ENCODE data around the gene SMARCAL1. TPM values are rescaled to one million over a fixed set of nuclear protein-coding genes. Genes with fewer than 3 reads are reported as not detected.

SMARCAL1 gene
- total and polyA plus RNA-seq, 2 of the 4 experiments (the other 2 are of a cell fraction): 13.6 to 21.0 TPM

GRCh38 chr2:216520112-216520511 is 107.8 kb downstream of the SMARCAL1 start:
- peak; percentile 78 for TF ChIP-seq MAFK (IDR thresholded peaks at IDR 0.05; ENCODE audit: low read depth, low read length)
- TF ChIP-seq USF2 (IDR thresholded peaks at IDR 0.05; ENCODE audit: low read depth, low read length): no peak
- peak; percentile 20; the same call in 1 of the 2 replicates for TF ChIP-seq FOS (IDR thresholded peaks at IDR 0.05; ENCODE audit: low read depth, low read length)
- TF ChIP-seq RAD21 (IDR thresholded peaks at IDR 0.05; ENCODE audit: low read length): peak; percentile 8; the same call in 1 of the 2 replicates
- no peak overlapping the region for H3K9ac ChIP-seq (ENCODE audit: low read depth, low read length)
- no peak overlapping the region for H4K91ac ChIP-seq (ENCODE audit: insufficient read depth, low read depth, low read length)
- DNase-seq: peak; percentile 73
- CTCF ChIA-PET: interaction anchor here (0.8 to 6.0 kb wide), 3 partner anchors 77 to 146 kb away, joined by 4 to 88 read pairs (median 4); no protein-coding TSS in a partner anchor
- peak overlapping the region; percentile 88 for H2AK9ac ChIP-seq (replicated peaks; ENCODE audit: low read depth, low read length, poor library complexity)
- WGBS, 2 experiments (ENCODE audit: extremely low coverage in 2 of 2, insufficient read length in 1 of 2): 64% methylated on average over 2 of the region's 4 CpGs; no CpG with 5 or more reads in 1 of the 2 experiments
- peak overlapping the region in 1 of 2 experiments; percentile 17; a peak in 1 of 4 replicates for H4K8ac ChIP-seq (ENCODE audit: low read depth in 2 of 2, low read length in 2 of 2)
- peak overlapping the region; percentile 9 for H2AFZ ChIP-seq (replicated peaks; ENCODE audit: low read length, poor library complexity)
- peak overlapping the region; percentile 49; the same call in 1 of the 2 replicates for H2AK5ac ChIP-seq (ENCODE audit: low read depth, low read length)
- BruUV-seq (replicated peaks): no TSS peak
- H3K27ac ChIP-seq (ENCODE audit: insufficient read depth, low read length): no peak overlapping the region
- H2BK15ac ChIP-seq (ENCODE audit: low read depth, low read length): peak overlapping the region; percentile 36; the same call in 1 of the 3 replicates
- ATAC-seq (ENCODE audit: low read depth): no peak
- no peaks in the 10 kb centered on the region for H3K27me3 ChIP-seq (ENCODE audit: control insufficient read depth, insufficient read depth, low read length)
- no peak overlapping the region for H2BK5ac ChIP-seq (ENCODE audit: low read depth, low read length, poor library complexity, severe bottlenecking)
- peak overlapping the region; percentile 61 for H3K4ac ChIP-seq (ENCODE audit: low read depth, low read length)
- no peaks in the 10 kb centered on the region for H3K9me3 ChIP-seq (ENCODE audit: control insufficient read depth, insufficient read depth, low read length)
- peak overlapping the region; percentile 43 for H3K18ac ChIP-seq (ENCODE audit: low read depth, low read length)
- no peak overlapping the region for H3K56ac ChIP-seq (ENCODE audit: extremely low read depth, insufficient read depth, low read length)
- H3K23ac ChIP-seq (ENCODE audit: low read depth, low read length): no peak overlapping the region
- in situ Hi-C loops (cut with MboI; ENCODE audit: low sequenced_read_pairs): loop anchor here (25.0 kb wide), 1 partner anchor 992 kb away; no protein-coding TSS in a partner anchor
- POLR2A ChIA-PET (ENCODE audit: unreplicated experiment): interaction anchor here (0.5 kb wide), 1 partner anchor 11 kb away, joined by 3 read pairs; no protein-coding TSS in a partner anchor
- no peak overlapping the region; the same call in 1 of the 2 replicates for H4K5ac ChIP-seq (ENCODE audit: low read depth, low read length)
- intact Hi-C loops (cut with micrococcal nuclease): no loop called here
- H4K20me1 ChIP-seq (ENCODE audit: insufficient read depth, low read length): no peaks in the 10 kb centered on the region
- H3K4me2 ChIP-seq (ENCODE audit: low read depth, low read length): no peak overlapping the region
- peaks cover 8% of the 10 kb centered on the region for H3K9me1 ChIP-seq (ENCODE audit: insufficient read depth, low read length)
- dilution Hi-C loops (cut with HindIII; ENCODE audit: low sequenced_read_pairs, unreplicated experiment): loop anchor here (25.0 kb wide), 2 partner anchors 142 to 992 kb away; no protein-coding TSS in a partner anchor
- peak overlapping the region; percentile 27 for H3K14ac ChIP-seq (replicated peaks; ENCODE audit: low read depth, low read length)
- H3K4me3 ChIP-seq (ENCODE audit: insufficient read depth, low read depth, low read length): no peak overlapping the region
- peaks cover 7% of the 10 kb centered on the region for H3K4me1 ChIP-seq (ENCODE audit: control insufficient read depth, insufficient read depth, low read length)
- H3K79me1 ChIP-seq (ENCODE audit: low read depth in 1 of 2, low read length in 2 of 2): no peaks in the 10 kb centered on the region
- no peaks in the 10 kb centered on the region for H3K36me3 ChIP-seq (ENCODE audit: control insufficient read depth, insufficient read depth, low read length)
- peak overlapping the region; percentile 37; the same call in 1 of the 2 replicates for H2BK120ac ChIP-seq (ENCODE audit: low read depth, low read length)
- peak overlapping the region; percentile 51 for H2BK20ac ChIP-seq (ENCODE audit: low read depth, low read length)

Measured in IMR-90 (cell line).